Ishikawa (cell line): ENCODE data around the gene TOX2.

Experiments used
- CEBPB ChIP-seq: IDR thresholded peaks from 2 replicates; pipeline ENCODE4 v1.6.1; 2012
- CREB1 ChIP-seq: IDR thresholded peaks from 2 replicates; pipeline ENCODE4 v1.6.1; 2012; ENCODE audit warnings: low read depth
- EGR1 ChIP-seq: IDR thresholded peaks from 2 replicates; pipeline ENCODE4 v1.6.1; 2012
- EP300 ChIP-seq: IDR thresholded peaks from 2 replicates; pipeline ENCODE4 v1.6.1; 2012; ENCODE audit warnings: borderline replicate concordance
- FOXM1 ChIP-seq: IDR thresholded peaks from 2 replicates; pipeline ENCODE4 v1.6.1; 2012; ENCODE audit warnings: low read depth, borderline replicate concordance
- RAD21 ChIP-seq: IDR thresholded peaks from 2 replicates; pipeline ENCODE4 v1.6.1; 2012; ENCODE audit warnings: low read depth
- TAF1 ChIP-seq: IDR thresholded peaks from 2 replicates; pipeline ENCODE4 v1.6.1; 2012; ENCODE audit warnings: low read depth, mild to moderate bottlenecking
- TCF12 ChIP-seq: IDR thresholded peaks from 2 replicates; pipeline ENCODE4 v1.6.1; 2012; ENCODE audit warnings: low read depth
- TEAD4 ChIP-seq: IDR thresholded peaks from 2 replicates; pipeline ENCODE4 v1.6.1; 2012
- YY1 ChIP-seq: IDR thresholded peaks from 2 replicates; pipeline ENCODE4 v1.6.1; 2012; ENCODE audit warnings: low read depth
- ZBTB7A ChIP-seq: IDR thresholded peaks from 2 replicates; pipeline ENCODE4 v1.6.1; 2012; ENCODE audit warnings: low read depth
- TF ChIP-seq, protein P1 (sequence below): IDR thresholded peaks from 2 replicates; pipeline ENCODE4 v1.6.1; 2012; ENCODE audit warnings: low read depth, mild to moderate bottlenecking
- TF ChIP-seq, protein P2 (sequence below): IDR thresholded peaks from 2 replicates; pipeline ENCODE4 v1.6.1; 2012
- TF ChIP-seq, protein P3 (sequence below): IDR thresholded peaks from 2 replicates; pipeline ENCODE4 v1.6.1; 2012

DNA sequence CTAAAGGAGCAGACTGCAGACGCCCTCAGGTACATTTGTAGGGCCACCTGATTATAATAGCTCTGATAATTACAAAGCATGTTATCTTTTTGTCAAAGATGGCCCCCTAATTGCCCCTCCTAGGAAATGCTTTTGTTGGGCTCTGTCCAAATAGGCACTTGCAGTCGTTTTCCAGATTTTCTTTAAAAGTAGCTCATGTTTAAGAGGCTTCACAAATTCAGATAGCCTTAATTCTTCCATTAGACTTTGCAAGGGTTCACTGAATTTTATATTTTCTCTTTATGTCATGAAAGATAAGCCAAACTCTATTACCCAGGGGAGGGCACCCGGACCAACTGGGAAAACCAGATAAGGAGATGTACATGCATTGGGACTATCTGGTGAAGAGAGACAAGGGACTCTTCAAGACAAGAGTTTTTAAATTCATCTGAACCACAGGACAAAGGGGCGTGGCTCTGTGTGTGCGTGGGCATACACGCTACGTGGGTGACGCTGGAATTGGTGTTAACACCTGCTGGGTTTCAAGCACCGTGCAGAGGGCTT is 95.6 kb downstream of the TOX2 start:
- TF ChIP-seq ZBTB7A: no peak
- TF ChIP-seq, protein P1, sequence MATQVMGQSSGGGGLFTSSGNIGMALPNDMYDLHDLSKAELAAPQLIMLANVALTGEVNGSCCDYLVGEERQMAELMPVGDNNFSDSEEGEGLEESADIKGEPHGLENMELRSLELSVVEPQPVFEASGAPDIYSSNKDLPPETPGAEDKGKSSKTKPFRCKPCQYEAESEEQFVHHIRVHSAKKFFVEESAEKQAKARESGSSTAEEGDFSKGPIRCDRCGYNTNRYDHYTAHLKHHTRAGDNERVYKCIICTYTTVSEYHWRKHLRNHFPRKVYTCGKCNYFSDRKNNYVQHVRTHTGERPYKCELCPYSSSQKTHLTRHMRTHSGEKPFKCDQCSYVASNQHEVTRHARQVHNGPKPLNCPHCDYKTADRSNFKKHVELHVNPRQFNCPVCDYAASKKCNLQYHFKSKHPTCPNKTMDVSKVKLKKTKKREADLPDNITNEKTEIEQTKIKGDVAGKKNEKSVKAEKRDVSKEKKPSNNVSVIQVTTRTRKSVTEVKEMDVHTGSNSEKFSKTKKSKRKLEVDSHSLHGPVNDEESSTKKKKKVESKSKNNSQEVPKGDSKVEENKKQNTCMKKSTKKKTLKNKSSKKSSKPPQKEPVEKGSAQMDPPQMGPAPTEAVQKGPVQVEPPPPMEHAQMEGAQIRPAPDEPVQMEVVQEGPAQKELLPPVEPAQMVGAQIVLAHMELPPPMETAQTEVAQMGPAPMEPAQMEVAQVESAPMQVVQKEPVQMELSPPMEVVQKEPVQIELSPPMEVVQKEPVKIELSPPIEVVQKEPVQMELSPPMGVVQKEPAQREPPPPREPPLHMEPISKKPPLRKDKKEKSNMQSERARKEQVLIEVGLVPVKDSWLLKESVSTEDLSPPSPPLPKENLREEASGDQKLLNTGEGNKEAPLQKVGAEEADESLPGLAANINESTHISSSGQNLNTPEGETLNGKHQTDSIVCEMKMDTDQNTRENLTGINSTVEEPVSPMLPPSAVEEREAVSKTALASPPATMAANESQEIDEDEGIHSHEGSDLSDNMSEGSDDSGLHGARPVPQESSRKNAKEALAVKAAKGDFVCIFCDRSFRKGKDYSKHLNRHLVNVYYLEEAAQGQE: no peak
- no peak for TF ChIP-seq RAD21
- TF ChIP-seq TEAD4: no peak
- TF ChIP-seq CREB1: no peak
- TF ChIP-seq YY1: no peak
- TF ChIP-seq TAF1: no peak
- TF ChIP-seq EGR1: no peak
- no peak for TF ChIP-seq EP300
- TF ChIP-seq, protein P2, sequence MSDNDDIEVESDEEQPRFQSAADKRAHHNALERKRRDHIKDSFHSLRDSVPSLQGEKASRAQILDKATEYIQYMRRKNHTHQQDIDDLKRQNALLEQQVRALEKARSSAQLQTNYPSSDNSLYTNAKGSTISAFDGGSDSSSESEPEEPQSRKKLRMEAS: no peak
- TF ChIP-seq TCF12: no peak
- no peak for TF ChIP-seq FOXM1
- no peak for TF ChIP-seq CEBPB
- TF ChIP-seq, protein P3, sequence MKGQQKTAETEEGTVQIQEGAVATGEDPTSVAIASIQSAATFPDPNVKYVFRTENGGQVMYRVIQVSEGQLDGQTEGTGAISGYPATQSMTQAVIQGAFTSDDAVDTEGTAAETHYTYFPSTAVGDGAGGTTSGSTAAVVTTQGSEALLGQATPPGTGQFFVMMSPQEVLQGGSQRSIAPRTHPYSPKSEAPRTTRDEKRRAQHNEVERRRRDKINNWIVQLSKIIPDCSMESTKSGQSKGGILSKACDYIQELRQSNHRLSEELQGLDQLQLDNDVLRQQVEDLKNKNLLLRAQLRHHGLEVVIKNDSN: no peak
